ENCODE results near the gene KCP. TPM values are rescaled to one million over a fixed set of nuclear protein-coding genes. Genes with fewer than 3 reads are reported as not detected.

The KCP gene
- total and polyA plus RNA-seq, 2 of the 13 experiments (the other 11 are each of a cell fraction or from before 2014, with no cell fraction given): 0.37 to 1.0 TPM

- peaks cover 3 to 12% of the 10 kb centered on the region in 2 experiments; a peak in 4 of 5 replicates for H3K27me3 ChIP-seq (ENCODE audit: control insufficient read depth in 1 of 2, insufficient read depth in 2 of 2, low read length in 2 of 2)
- peak overlapping the region; percentile 83 for H3K4me2 ChIP-seq (ENCODE audit: low read depth, low read length)
- FAIRE-seq (no peak), ATAC-seq (peak; percentile 88), DNase-seq (ENCODE audit: low spot score) (no peak)
- ChIA-PET CTCF (ENCODE audit: low intra/inter-chr PET ratio, low total read pairs) (no interaction called here), POLR2A (no interaction called here)
- WGBS (ENCODE audit: low lambda C conversion rate): 2% methylated on average over 16 of the region's 86 CpGs
- H3K79me2 ChIP-seq (ENCODE audit: insufficient read depth, low read length): no peaks in the 10 kb centered on the region
- H3K9ac ChIP-seq (ENCODE audit: insufficient read depth, low read depth, low read length): peak overlapping the region; percentile 40
- BruUV-seq (replicated peaks): no TSS peak
- intact Hi-C loops (cut with micrococcal nuclease; ENCODE audit: unreplicated experiment): loop anchor here (10.0 kb wide), 1 partner anchor 85 kb away; no protein-coding TSS in a partner anchor
- no peak overlapping the region for H2AFZ ChIP-seq (ENCODE audit: low read length)
- no peaks in the 10 kb centered on the region for H4K20me1 ChIP-seq (ENCODE audit: insufficient read depth, low read length)
- H3K36me3 ChIP-seq (replicated peaks in 1 of 2; ENCODE audit: control insufficient read depth in 1 of 2, insufficient read depth in 2 of 2, low read length in 2 of 2): peaks cover 0 to 5% of the 10 kb centered on the region in 2 experiments; a peak in 2 of 5 replicates
- peaks cover 38% of the 10 kb centered on the region for H3K4me1 ChIP-seq (ENCODE audit: insufficient read depth, low read length)
- H3K27ac ChIP-seq (ENCODE audit: extremely low read length, insufficient read depth, low read length): no peak overlapping the region
- H3K9me3 ChIP-seq (ENCODE audit: low read length): no peaks in the 10 kb centered on the region
- in situ Hi-C loops (cut with HindIII; ENCODE audit: extremely low pct_ligation_motif_present, low pct_unique_long_range_greater_than_20kb): no loop called here
- H3K4me3 ChIP-seq (replicated peaks in 1 of 3; ENCODE audit: insufficient read depth in 1 of 3, low read depth in 2 of 3, low read length in 3 of 3): peak overlapping the region; percentile 63 to 73 (median 68)
- TF ChIP-seq PRDM15 (CRISPR knock-in tag; IDR thresholded peaks at IDR 0.05): 0 out of 2 replicates have a peak, but pooled peaks have one; percentile 61
- TF ChIP-seq ZNF768 (CRISPR knock-in tag; IDR thresholded peaks at IDR 0.05): peak; percentile 16; the same call in 1 of the 2 replicates
- TF ChIP-seq RBM39 (IDR thresholded peaks at IDR 0.05; ENCODE audit: low read depth, low read length, poor library complexity, severe bottlenecking): no peak
- 0 out of 2 replicates have a peak, but pooled peaks have one; percentile 35 for TF ChIP-seq ZNF546 (CRISPR knock-in tag; conservative IDR thresholded peaks at IDR 0.05)
- peak; percentile 65 for TF ChIP-seq AGO2 (optimal IDR thresholded peaks at IDR 0.05; ENCODE audit: low read depth, low read length)
- TF ChIP-seq, protein P1, sequence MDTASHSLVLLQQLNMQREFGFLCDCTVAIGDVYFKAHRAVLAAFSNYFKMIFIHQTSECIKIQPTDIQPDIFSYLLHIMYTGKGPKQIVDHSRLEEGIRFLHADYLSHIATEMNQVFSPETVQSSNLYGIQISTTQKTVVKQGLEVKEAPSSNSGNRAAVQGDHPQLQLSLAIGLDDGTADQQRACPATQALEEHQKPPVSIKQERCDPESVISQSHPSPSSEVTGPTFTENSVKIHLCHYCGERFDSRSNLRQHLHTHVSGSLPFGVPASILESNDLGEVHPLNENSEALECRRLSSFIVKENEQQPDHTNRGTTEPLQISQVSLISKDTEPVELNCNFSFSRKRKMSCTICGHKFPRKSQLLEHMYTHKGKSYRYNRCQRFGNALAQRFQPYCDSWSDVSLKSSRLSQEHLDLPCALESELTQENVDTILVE (CRISPR knock-in tag; IDR thresholded peaks at IDR 0.05): peak; percentile 18; the same call in 1 of the 2 replicates
- no peak; the same call in 1 of the 2 replicates for TF ChIP-seq POGK (CRISPR knock-in tag; conservative IDR thresholded peaks at IDR 0.05)
- TF ChIP-seq MTA1 (CRISPR knock-in tag; IDR thresholded peaks at IDR 0.05; ENCODE audit: borderline replicate concordance): peak; percentile 67; the same call in 1 of the 2 replicates
- TF ChIP-seq, protein P2, sequence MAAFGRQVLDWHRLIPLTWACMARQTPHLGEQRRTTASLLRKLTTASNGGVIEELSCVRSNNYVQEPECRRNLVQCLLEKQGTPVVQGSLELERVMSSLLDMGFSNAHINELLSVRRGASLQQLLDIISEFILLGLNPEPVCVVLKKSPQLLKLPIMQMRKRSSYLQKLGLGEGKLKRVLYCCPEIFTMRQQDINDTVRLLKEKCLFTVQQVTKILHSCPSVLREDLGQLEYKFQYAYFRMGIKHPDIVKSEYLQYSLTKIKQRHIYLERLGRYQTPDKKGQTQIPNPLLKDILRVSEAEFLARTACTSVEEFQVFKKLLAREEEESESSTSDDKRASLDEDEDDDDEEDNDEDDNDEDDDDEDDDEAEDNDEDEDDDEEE (CRISPR knock-in tag; IDR thresholded peaks at IDR 0.05): 0 out of 2 replicates have a peak, but pooled peaks have one; percentile 38
- no peak for TF ChIP-seq FLYWCH1 (CRISPR knock-in tag; IDR thresholded peaks at IDR 0.05)
- peak; percentile 86; the same call in 1 of the 2 replicates for TF ChIP-seq ZNF776 (CRISPR knock-in tag; IDR thresholded peaks at IDR 0.05)
- peak; percentile 36; the same call in 1 of the 2 replicates for TF ChIP-seq ZNF121 (CRISPR knock-in tag; IDR thresholded peaks at IDR 0.05)
- TF ChIP-seq HOXA9 (CRISPR knock-in tag; IDR thresholded peaks at IDR 0.05; ENCODE audit: borderline replicate concordance): 0 out of 2 replicates have a peak, but pooled peaks have one; percentile 37
Measured at GRCh38 chr7:128869138-128869943, 41.2 kb downstream of the KCP start.
